Ishikawa (cell line): ENCODE data around the gene NUDT4.

ENCODE experiments used
- CEBPB ChIP-seq: IDR thresholded peaks from 2 replicates; pipeline ENCODE4 v1.6.1; 2012
- CREB1 ChIP-seq: IDR thresholded peaks from 2 replicates; pipeline ENCODE4 v1.6.1; 2012; ENCODE audit warnings: low read depth
- EGR1 ChIP-seq: IDR thresholded peaks from 2 replicates; pipeline ENCODE4 v1.6.1; 2012
- EP300 ChIP-seq: IDR thresholded peaks from 2 replicates; pipeline ENCODE4 v1.6.1; 2012; ENCODE audit warnings: borderline replicate concordance
- FOXM1 ChIP-seq: IDR thresholded peaks from 2 replicates; pipeline ENCODE4 v1.6.1; 2012; ENCODE audit warnings: low read depth, borderline replicate concordance
- NFIC ChIP-seq: IDR thresholded peaks from 2 replicates; pipeline ENCODE4 v1.6.1; 2012
- RAD21 ChIP-seq: IDR thresholded peaks from 2 replicates; pipeline ENCODE4 v1.6.1; 2012; ENCODE audit warnings: low read depth
- TAF1 ChIP-seq: IDR thresholded peaks from 2 replicates; pipeline ENCODE4 v1.6.1; 2012; ENCODE audit warnings: low read depth, mild to moderate bottlenecking
- TCF12 ChIP-seq: IDR thresholded peaks from 2 replicates; pipeline ENCODE4 v1.6.1; 2012; ENCODE audit warnings: low read depth
- TEAD4 ChIP-seq: IDR thresholded peaks from 2 replicates; pipeline ENCODE4 v1.6.1; 2012
- YY1 ChIP-seq: IDR thresholded peaks from 2 replicates; pipeline ENCODE4 v1.6.1; 2012; ENCODE audit warnings: low read depth
- ZBTB7A ChIP-seq: IDR thresholded peaks from 2 replicates; pipeline ENCODE4 v1.6.1; 2012; ENCODE audit warnings: low read depth
- TF ChIP-seq, protein P1 (sequence below): IDR thresholded peaks from 2 replicates; pipeline ENCODE4 v1.6.1; 2012
- TF ChIP-seq, protein P2 (sequence below): IDR thresholded peaks from 2 replicates; pipeline ENCODE4 v1.6.1; 2012; ENCODE audit warnings: low read depth, mild to moderate bottlenecking
- TF ChIP-seq, protein P3 (sequence below): IDR thresholded peaks from 2 replicates; pipeline ENCODE4 v1.6.1; 2012

Gene NUDT4

DNA sequence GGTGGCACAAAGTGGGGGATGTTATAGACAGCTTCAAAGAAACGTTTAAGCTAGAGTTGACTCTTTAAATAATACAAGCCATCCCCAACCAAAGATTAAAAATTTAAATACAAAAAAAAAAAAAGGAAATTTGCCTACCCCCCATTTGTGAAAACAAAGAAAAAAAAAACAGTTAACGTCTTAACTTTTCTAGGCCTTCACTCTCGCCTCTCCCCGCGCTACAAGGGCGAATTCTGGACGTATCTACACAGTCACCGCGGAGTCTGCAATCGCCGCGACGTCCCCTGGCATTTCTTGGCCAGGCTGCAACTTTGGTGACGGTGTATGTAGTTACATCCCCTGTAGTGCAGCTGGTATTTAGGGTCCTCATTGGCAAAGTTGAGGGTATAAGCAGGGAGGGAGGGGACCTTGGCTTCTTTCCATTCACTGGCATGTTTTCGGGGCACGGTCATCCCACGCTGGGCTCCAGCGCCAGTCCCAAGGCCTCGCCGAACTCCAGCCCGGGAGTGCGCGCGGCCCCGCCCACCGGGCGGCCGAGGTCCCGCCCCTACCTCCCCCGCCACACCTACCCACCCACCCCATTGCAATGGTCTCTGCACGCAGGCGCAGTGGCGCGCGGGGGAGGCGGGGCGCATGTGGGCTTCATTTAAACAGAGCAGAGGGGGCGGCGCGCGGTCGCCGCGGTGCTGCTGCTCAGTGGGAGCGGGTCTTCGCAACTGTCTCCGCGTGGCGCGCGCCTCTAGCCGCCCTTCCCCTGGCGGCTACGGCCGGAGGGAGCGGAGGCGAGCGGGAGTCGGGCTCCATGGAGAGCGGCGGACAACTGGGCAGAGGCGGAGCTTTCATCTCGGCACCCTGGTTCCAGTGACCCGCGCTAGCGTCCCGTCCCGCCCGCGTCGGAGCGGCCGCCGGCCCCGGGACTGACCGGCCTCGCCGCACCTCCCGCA is at the start of gene NUDT4:
TSS of gene NUDT4 (plus strand) at position 674 of the 944 bp plus-strand sequence. CDS start 398 bp downstream, outside the sequence.
- TF ChIP-seq CREB1 (no peak), TAF1 (peak; percentile 68), YY1 (peak; percentile 30; the same call in 1 of the 2 replicates), TEAD4 (0 out of 2 replicates have a peak, but pooled peaks have one; percentile 4), NFIC (peak; percentile 51)
- TF ChIP-seq, protein P1, sequence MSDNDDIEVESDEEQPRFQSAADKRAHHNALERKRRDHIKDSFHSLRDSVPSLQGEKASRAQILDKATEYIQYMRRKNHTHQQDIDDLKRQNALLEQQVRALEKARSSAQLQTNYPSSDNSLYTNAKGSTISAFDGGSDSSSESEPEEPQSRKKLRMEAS = peak; percentile 68

DNA sequence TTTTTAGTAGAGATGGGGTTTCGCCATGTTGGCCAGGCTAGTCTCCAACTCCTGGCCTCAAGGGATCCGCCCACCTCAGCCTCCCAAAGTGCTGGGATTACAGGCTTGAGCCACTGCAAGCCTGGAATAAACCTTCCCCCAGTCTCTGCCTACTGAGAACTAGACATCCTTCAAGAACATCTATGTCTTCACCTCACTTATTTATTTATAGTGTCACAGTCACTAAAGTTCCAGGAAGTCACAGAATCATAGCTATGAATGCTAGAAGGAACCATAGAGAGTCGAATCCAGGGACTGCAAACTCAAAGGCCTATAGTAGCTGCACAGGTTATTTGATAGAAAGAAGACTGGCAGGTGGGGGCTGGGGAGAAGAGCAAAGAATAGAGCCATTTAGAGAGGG is 44.7 kb upstream of the NUDT4 start:
- TF ChIP-seq, protein P2, sequence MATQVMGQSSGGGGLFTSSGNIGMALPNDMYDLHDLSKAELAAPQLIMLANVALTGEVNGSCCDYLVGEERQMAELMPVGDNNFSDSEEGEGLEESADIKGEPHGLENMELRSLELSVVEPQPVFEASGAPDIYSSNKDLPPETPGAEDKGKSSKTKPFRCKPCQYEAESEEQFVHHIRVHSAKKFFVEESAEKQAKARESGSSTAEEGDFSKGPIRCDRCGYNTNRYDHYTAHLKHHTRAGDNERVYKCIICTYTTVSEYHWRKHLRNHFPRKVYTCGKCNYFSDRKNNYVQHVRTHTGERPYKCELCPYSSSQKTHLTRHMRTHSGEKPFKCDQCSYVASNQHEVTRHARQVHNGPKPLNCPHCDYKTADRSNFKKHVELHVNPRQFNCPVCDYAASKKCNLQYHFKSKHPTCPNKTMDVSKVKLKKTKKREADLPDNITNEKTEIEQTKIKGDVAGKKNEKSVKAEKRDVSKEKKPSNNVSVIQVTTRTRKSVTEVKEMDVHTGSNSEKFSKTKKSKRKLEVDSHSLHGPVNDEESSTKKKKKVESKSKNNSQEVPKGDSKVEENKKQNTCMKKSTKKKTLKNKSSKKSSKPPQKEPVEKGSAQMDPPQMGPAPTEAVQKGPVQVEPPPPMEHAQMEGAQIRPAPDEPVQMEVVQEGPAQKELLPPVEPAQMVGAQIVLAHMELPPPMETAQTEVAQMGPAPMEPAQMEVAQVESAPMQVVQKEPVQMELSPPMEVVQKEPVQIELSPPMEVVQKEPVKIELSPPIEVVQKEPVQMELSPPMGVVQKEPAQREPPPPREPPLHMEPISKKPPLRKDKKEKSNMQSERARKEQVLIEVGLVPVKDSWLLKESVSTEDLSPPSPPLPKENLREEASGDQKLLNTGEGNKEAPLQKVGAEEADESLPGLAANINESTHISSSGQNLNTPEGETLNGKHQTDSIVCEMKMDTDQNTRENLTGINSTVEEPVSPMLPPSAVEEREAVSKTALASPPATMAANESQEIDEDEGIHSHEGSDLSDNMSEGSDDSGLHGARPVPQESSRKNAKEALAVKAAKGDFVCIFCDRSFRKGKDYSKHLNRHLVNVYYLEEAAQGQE = no peak
- no peak for TF ChIP-seq CREB1
- TF ChIP-seq TEAD4 = no peak
- no peak for TF ChIP-seq EGR1
- no peak for TF ChIP-seq YY1
- TF ChIP-seq NFIC = no peak
- no peak for TF ChIP-seq TCF12
- TF ChIP-seq, protein P1 = no peak
- TF ChIP-seq, protein P3, sequence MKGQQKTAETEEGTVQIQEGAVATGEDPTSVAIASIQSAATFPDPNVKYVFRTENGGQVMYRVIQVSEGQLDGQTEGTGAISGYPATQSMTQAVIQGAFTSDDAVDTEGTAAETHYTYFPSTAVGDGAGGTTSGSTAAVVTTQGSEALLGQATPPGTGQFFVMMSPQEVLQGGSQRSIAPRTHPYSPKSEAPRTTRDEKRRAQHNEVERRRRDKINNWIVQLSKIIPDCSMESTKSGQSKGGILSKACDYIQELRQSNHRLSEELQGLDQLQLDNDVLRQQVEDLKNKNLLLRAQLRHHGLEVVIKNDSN = no peak
- TF ChIP-seq CEBPB = no peak
- no peak for TF ChIP-seq RAD21
- TF ChIP-seq EP300 = no peak
- TF ChIP-seq TAF1 = no peak
- no peak for TF ChIP-seq ZBTB7A
- no peak for TF ChIP-seq FOXM1

DNA sequence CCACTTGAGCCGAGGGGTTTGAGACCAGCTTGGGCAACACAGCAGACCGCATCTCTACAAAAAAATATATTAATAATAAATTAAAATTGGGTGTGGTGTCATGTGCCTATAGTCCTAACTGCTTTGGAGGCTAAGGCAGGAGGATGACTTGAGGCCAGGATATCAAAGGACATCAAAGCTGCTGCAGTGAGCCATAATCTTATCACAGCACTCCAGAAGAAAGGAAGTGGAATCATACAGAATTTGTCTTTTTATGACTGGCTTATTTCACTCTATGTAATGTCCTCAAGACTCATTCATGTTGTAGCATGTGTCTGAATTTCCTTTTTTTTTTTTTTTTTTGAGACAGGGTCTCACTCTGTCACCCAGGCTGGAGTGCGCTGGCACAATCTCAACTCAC is 43.9 kb upstream of the NUDT4 start:
- TF ChIP-seq, protein P2 = no peak
- TF ChIP-seq CEBPB (no peak), TAF1 (no peak), TCF12 (no peak), NFIC (no peak), CREB1 (no peak), ZBTB7A (no peak), EGR1 (no peak), FOXM1 (no peak), YY1 (no peak), TEAD4 (no peak), EP300 (no peak), RAD21 (no peak)
- TF ChIP-seq, protein P1 = no peak
- TF ChIP-seq, protein P3 = no peak

DNA sequence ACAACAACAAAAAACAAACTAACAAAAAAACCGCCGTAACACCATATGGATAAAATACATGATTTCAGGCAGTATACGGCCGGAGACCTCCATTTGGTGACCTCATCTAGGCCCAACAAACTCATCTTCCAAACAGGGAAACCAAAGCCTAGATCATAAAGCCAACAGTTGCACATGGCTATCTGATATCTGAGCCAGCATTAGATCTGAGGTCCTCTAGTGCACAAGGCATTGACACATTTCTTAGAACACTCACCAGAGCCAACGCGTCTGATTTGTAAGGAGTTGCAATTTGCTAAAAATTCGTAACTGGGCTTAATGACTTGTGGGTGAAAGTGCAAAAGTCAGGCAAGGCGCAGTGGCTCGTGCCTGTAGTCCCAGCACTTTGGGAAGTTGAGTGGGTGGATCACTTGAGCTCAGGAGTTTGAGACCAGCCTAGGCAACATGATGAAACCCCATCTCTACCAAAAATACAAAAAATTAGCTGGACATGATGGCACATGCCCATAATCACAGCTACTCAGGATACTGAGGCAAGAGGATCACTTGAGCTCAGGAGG is 42.0 kb upstream of the NUDT4 start:
- no peak for TF ChIP-seq TCF12
- TF ChIP-seq CEBPB = no peak
- TF ChIP-seq, protein P1 = no peak
- no peak for TF ChIP-seq RAD21
- TF ChIP-seq EP300 = no peak

DNA sequence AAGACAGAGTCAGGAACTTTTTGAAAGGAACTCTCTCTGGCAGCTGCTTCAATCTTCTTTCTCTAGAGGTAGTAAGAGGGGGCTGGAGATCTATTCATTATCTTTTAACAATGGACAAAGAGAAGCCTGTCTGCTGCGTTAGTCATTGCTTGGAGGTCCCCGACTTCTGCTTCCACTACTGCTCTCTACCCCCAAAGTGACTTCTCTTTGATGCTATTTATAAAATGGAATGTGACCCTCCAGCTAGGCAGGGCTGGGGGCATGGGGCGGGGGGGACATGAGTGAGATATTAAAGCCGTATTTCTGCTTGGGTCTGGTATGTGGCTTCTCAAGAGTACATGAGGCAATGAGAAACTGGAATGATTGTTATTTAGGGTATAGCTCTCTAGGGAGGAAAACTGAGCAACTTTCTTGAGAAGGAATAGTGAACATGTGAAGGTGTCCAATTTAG is 41.4 kb upstream of the NUDT4 start:
- TF ChIP-seq ZBTB7A = no peak
- TF ChIP-seq YY1 = no peak
- no peak for TF ChIP-seq EGR1
